Left colon (tissue), 2 donors: Measurements from ENCODE around the gene CMTM7. TPM values are rescaled to one million over a fixed set of nuclear protein-coding genes. Genes with fewer than 3 reads are reported as not detected.

Experiments
- ATAC-seq: fragments of 200-7000 bp; cut with Tn5 transposase; one replicate; pipeline ENCODE4 v1.9.1; 2020; ENCODE audit warnings: mild to moderate bottlenecking, moderate library complexity
- DNase-seq, 2 donors: peaks; one replicate each; pipeline ENCODE4 v3.0.0-alpha.2; 2020
- intact Hi-C, 2 donors: fragments of 100-400 bp; cut with DNase I in 1 of 2; cut with micrococcal nuclease in 1 of 2; formaldehyde crosslinking; loops; one replicate each; pipeline versions ENCODE4 v1.11.2 to v1.14.0; 2022; cut with DNase I, micrococcal nuclease
- total RNA-seq, 2 donors: library from RNA; stranded (reverse); fragmentation: NEBNext Ultra II Directional; extraction: Animal tissue kit (Norgen Biotek cat#: 25700); gene quantifications; one replicate each; pipeline ENCODE4 v1.2.1, GENCODE V29; 2021
- donor health status: DM: no; HTN: no; CAD: no.
- donor health status: DM: yes; HTN: yes; CAD: no.

CMTM7 gene
- total RNA-seq, 2 donors from 2014 or later: 5.8 to 7.4 TPM

DNA sequence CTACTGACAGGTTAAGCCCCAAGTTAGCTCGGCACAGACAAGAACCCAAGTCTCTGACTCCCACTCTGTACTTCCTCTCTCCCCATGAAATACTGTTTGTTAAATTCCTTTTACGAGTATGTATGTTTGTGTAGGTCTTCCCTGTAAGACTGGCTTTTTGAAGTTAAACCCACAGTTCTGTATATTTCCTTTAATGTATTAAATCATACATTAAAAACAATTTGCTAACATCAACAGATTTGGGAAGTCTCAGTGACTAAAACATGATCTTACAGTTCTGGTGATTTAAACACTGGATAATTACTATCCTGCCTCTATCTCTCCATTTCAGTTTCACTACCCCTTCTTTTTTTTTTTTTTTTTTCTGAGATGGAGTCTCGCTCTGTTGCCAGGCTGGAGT lies 106.6 kb downstream of the CMTM7 start:
- intact Hi-C loops: no loop called here
- DNase-seq (no peak), ATAC-seq (no peak)

DNA sequence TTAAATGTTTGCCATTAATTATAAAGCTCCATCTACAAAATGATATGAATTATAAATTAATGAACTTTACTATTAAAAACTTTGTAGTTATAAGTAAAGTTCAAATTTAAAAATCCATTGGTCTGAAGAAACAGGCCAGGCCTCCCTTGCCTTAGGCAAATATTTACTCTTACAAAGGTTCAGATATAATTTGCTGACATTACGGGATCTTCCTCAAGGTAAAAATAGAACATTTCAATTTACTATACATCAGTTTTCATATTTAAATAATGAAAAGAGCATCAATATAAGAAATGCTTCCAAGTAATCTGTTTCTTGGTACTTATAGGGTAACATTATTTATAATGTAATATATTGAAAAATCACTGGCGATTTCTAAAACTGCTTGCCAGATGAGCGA lies 107.3 kb downstream of the CMTM7 start:
- ATAC-seq (no peak), DNase-seq (no peak)
- intact Hi-C loops: no loop called here

DNA sequence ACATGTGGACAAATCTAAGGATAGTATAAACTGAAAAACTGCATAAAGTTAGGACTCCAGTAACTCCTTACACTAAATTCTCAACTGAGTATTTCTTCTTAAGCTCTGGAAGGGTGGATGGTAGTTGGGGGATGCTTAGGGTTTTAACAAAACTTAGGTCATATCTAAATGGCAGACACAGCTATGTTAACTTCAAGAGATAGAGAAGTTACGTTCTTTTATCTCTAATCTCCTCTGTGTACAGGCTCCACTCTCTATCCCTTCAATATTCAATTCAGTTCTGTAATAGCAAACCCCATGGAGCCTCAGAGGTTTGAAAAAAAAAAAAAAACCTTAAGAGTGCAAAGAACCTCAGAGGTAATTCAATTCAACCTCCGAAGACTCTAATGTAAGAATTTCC lies 107.9 kb downstream of the CMTM7 start:
- ATAC-seq (no peak), DNase-seq (no peak)
- intact Hi-C loops: no loop called here

DNA sequence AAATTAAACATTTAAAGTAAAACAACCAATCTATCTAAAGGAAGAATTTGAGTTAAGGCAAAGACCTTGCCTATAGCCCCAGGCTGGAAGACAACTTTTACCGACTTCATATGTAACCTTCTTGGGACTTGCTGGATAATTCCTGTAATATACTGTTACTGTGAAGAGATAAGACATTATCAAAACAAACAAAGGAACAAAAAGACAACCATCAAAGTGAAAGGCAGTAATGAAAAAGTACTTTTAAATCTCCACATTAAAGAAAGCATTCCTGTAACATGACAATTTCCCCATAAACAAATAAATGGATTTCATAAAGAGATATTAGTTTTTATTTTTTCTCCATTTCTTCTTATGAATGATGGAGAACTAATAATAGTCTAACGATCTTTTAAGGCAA lies 108.6 kb downstream of the CMTM7 start:
- no peak for DNase-seq
- ATAC-seq: no peak
- intact Hi-C loops: no loop called here

DNA sequence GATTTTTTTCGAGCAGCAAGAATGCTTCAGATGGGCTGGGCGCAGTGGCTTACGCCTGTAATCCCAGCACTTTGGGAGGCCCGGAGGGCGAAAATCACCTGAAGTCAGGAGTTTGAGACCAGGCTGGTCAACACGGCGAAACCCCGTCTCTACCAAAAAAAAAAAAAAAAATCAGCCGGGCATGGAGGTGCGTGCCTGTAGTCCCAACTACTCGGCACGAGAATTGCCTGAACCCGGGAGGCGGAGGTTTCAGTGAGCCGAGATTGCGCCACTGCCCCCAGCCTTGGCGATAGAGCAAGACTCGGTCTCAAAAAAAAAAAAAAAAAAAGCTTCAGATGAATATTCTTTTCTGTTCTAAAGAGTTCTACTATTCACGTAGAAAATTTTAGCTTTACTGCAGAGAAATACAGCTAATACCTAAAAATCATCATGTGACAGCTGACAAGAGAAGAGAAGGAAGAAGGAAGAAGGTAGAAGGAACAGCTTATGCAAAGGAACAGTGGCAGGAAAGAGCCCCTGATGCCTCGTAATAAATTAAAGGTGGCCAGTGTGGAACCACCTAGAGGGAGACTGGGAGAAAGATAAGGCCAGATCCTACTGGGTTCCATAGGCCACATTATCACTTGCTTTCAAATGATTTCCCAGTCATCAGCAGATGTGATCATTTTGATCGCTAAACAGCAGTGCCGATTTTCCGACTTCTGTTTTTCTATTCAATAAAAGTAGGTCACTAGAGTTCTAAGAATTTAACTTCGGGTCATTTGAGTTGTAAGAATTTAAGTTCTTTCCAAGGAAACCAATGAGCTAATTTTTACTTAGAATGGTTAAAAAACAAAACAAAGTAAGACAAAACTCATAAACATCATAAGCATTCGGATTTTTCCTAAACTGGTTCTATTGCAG lies 109.5 kb downstream of the CMTM7 start:
- intact Hi-C loops: no loop called here
- no peak for ATAC-seq
- DNase-seq: peak in 1 of 2 donors; percentile 12

DNA sequence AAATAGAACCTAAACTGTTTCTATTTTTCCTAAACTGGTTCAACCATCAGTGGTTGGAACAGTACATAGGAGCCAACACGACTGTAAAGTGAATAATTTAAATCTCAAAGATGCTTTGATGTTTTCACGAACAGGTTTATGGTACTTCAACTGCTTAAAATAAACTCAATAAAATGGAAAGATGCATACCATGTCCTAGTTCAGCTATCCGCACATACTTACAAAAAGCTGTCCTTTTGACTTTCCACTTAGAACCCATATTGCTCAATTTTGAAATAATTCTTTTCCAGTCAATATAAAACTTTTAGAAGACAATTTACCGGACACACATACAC lies 110.1 kb downstream of the CMTM7 start:
- DNase-seq (no peak), ATAC-seq (no peak)
- intact Hi-C loops: no loop called here

DNA sequence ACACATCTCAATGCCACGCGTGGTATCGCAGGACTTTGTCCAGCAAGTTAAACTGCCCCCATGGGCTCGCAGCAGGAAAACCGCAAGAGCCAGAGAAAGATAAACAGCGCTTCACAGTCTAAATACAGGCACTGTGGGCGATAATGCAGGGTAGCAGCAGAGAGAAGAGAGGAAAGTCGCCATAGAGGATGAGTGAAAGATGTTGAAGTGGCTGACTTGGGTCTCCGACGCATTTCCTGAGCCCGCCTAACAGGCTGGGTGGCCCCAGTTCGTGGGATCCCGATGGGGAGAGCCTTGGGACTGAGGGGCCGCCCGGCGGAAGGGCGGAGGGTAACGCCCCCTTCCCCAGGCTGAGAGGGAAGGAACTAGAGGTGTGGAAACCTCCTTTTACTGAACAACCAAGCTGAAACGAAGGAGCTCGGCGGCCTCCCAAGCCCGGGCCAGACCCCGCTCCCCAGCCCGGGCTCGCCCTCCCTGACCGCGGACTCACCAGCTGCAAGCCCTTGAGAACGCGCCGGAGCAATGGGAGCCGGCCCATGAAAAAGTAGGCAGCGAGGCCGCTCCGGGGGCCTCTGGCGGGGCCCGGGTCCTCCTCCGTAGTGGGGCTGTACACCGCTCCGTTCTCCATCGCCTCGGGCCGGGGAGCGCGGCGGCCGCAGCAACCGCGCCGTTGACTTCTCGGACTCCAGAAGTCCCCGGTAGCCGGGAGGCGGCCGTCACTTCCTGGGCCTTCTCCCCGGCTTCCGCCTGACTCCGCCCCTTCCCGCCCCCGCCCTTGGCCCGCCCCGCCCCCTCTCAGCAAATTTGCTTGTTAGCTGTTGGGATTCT lies 110.7 kb downstream of the CMTM7 start, which contains the start of gene CMTM6:
Gene CMTM6, minus strand, starts transcription at position 735 of the 828 bp plus-strand sequence. Its CDS starts 107 bp downstream, at position 628.
- ATAC-seq: peak; percentile 95
- peak; percentile 82 to 89 for DNase-seq
- intact Hi-C loops: no loop called here

DNA sequence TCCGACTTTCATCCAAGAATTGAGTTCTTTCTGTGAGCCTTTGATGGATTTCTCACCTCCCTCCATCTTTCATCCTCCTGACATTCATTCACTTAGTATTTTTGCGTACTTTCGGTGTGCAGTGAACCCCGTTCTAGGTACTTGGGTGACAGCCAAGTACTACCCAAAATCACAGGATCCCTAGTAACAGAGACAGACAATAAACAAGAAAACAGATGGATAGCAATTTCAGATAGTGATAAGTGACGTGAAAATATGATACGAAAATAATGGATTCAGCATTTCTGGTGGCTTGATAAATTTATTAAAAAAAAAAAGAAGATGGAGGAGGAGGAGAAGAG lies 111.3 kb downstream of the CMTM7 start:
- intact Hi-C loops: no loop called here
- DNase-seq (no peak), ATAC-seq (no peak)

Other genes with a start within 250 kb of the CMTM7 start
- gene CMTM8, start 153.2 kb upstream of the CMTM7 start, total RNA-seq: 10 to 100 TPM in 1 of 2 donors, 1 to 10 TPM in 1; 8.4 to 11.4 TPM
- gene CMTM6, start 111.0 kb downstream of the CMTM7 start, total RNA-seq: 10 to 100 TPM; 61.3 to 66.7 TPM
- 10 to 100 TPM; 18.5 to 19.5 TPM for gene DYNC1LI1, start 179.0 kb downstream of the CMTM7 start, total RNA-seq